NCI-H2081 treated with DMSO at 0.1 percent for 48 hours (cell line): ENCODE measurements around the gene WASHC1.
"Not testable (repeated sequence)": the region's sequence is repeated elsewhere in the genome, so short reads cannot be mapped to it uniquely, and the experiment has no call there.

Experiments
- DNase-seq: peaks from one replicate; lab custom pipeline; 2025; lab: John Stamatoyannopoulos, UW

WASHC1 gene

GRCh38 chr9:14129-14809, 15.0 kb downstream of the WASHC1 start:
- DNase-seq: not testable (repeated sequence)

- not testable (repeated sequence) for DNase-seq
Measured at GRCh38 chr9:11206-11605, 18.1 kb downstream of the WASHC1 start.

- not testable (repeated sequence) for DNase-seq
Measured at GRCh38 chr9:10653-11053, 18.6 kb downstream of the WASHC1 start.

DNA sequence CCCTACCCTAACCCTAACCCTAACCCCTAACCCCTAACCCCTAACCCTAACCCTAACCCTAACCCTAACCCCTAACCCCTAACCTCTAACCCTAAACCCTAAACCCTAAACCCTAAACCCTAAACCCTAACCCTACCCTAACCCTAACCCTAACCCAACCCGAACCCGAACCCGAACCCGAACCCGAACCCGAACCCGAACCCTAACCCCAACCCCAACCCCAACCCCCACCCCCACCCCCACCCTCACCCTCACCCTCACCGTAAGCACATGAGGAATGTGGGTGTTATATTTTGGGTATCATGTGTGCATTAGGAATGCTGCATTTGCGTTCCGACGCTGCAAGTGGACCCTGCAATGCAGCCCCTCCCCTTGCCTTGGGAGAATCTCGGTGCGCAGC, 19.0 kb downstream of the WASHC1 start:
- DNase-seq: not testable (repeated sequence)
